Loucy (cell line): ENCODE data around the gene AGBL1.

Source experiments
- H2AFZ ChIP-seq: fragments of 200-600 bp; sonication (generic); 2 replicates; pipeline ENCODE4 v1.6.0; 2016; ENCODE audit warnings: antibody characterized with exemption, mild to moderate bottlenecking, low read length, moderate library complexity
- H3F3A ChIP-seq: fragments of 200-600 bp; 2 replicates; pipeline ENCODE4 v1.6.0; 2016; ENCODE audit warnings: antibody characterized with exemption, low read depth, mild to moderate bottlenecking
- H3K27me3 ChIP-seq: fragments of 200-600 bp; sonication (generic); 2 replicates; pipeline ENCODE4 v1.6.1; 2014; ENCODE audit warnings: low read length, mild to moderate bottlenecking; ENCODE audit not compliant: insufficient read depth, poor library complexity, severe bottlenecking
- H3K36me3 ChIP-seq: fragments of 200-600 bp; sonication (generic); 2 replicates; pipeline ENCODE4 v1.6.1; 2016; ENCODE audit warnings: low read length; ENCODE audit not compliant: insufficient read depth
- H3K4me1 ChIP-seq: fragments of 200-600 bp; sonication (generic); 2 replicates; pipeline ENCODE4 v1.5.1; 2014; ENCODE audit warnings: low read length, mild to moderate bottlenecking; ENCODE audit not compliant: insufficient read depth, poor library complexity, severe bottlenecking
- H3K4me2 ChIP-seq: fragments of 200-600 bp; sonication (generic); 2 replicates; pipeline ENCODE4 v1.6.0; 2014; ENCODE audit warnings: antibody characterized with exemption, low read length, low read depth, mild to moderate bottlenecking; ENCODE audit not compliant: poor library complexity, severe bottlenecking
- H3K4me3 ChIP-seq: fragments of 200-600 bp; sonication (generic); 2 replicates; pipeline ENCODE4 v1.5.1; 2014; ENCODE audit warnings: low read length, mild to moderate bottlenecking, mixed read lengths; ENCODE audit not compliant: poor library complexity, severe bottlenecking
- H3K79me2 ChIP-seq: fragments of 200-600 bp; sonication (generic); 2 replicates; pipeline ENCODE4 v1.6.1; 2014; ENCODE audit warnings: low read length; ENCODE audit not compliant: insufficient read depth
- H3K9ac ChIP-seq: fragments of 200-600 bp; sonication (generic); 2 replicates; pipeline ENCODE4 v1.6.0; 2014; ENCODE audit warnings: mild to moderate bottlenecking, low read depth, low read length, moderate library complexity; ENCODE audit not compliant: poor library complexity, severe bottlenecking
- H3K9me2 ChIP-seq: fragments of 200-600 bp; sonication (generic); replicated peaks from 2 replicates; pipeline ENCODE4 v1.6.1; 2016; ENCODE audit warnings: low read depth, low read length, mixed read lengths
- H3K9me3 ChIP-seq: fragments of 200-600 bp; sonication (generic); 2 replicates; pipeline ENCODE4 v1.6.1; 2014; ENCODE audit warnings: mild to moderate bottlenecking, antibody characterized with exemption, low read length, low read depth; ENCODE audit not compliant: insufficient read depth
- H4K20me1 ChIP-seq: fragments of 200-600 bp; sonication (generic); 2 replicates; pipeline ENCODE4 v1.6.0; 2014; ENCODE audit warnings: antibody characterized with exemption, low read length, mild to moderate bottlenecking; ENCODE audit not compliant: insufficient read depth, poor library complexity, severe bottlenecking
- EZH2phosphoT487 ChIP-seq: fragments of 200-600 bp; IDR thresholded peaks from 2 replicates; pipeline ENCODE4 v1.6.1; 2018; ENCODE audit warnings: antibody characterized with exemption, mild to moderate bottlenecking, moderate library complexity, borderline replicate concordance
- TF ChIP-seq, protein P1 (sequence below): fragments of 200-600 bp; sonication (generic); conservative IDR thresholded peaks from 2 replicates; pipeline ENCODE4 v1.5.1; 2014; ENCODE audit warnings: mild to moderate bottlenecking, antibody characterized with exemption, low read length

Gene AGBL1

DNA sequence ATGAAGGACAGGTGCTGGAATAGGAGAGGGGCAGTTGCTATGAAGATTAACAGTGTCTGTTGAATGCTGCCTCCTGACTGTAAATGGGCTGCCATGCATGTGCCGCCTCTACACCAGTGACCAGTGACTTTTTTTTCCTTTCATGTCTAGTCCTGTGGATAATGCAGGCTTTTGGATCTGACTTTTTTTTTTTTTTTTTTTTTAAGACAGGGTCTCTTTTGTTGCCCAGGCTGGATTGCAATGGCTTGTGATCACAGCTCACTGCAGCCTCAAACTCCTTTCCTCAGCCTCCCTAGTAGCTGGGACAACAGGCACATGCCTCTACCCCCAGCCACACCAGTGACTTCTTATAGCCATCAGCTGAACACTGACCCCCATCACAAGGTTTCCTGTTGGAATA, 41.2 kb upstream of the AGBL1 start:
- Histone ChIP-seq H4K20me1 (no peaks in the 10 kb centered on the region), H3K36me3 (no peaks in the 10 kb centered on the region), H2AFZ (no peak overlapping the region), H3K4me3 (no peak overlapping the region), H3F3A (no peaks in the 10 kb centered on the region), H3K4me2 (no peak overlapping the region), H3K9ac (no peak overlapping the region), H3K4me1 (no peaks in the 10 kb centered on the region), H3K27me3 (no peaks in the 10 kb centered on the region), H3K9me3 (no peaks in the 10 kb centered on the region), H3K79me2 (no peaks in the 10 kb centered on the region), H3K9me2 (no peaks in the 10 kb centered on the region)
- TF ChIP-seq, protein P1, sequence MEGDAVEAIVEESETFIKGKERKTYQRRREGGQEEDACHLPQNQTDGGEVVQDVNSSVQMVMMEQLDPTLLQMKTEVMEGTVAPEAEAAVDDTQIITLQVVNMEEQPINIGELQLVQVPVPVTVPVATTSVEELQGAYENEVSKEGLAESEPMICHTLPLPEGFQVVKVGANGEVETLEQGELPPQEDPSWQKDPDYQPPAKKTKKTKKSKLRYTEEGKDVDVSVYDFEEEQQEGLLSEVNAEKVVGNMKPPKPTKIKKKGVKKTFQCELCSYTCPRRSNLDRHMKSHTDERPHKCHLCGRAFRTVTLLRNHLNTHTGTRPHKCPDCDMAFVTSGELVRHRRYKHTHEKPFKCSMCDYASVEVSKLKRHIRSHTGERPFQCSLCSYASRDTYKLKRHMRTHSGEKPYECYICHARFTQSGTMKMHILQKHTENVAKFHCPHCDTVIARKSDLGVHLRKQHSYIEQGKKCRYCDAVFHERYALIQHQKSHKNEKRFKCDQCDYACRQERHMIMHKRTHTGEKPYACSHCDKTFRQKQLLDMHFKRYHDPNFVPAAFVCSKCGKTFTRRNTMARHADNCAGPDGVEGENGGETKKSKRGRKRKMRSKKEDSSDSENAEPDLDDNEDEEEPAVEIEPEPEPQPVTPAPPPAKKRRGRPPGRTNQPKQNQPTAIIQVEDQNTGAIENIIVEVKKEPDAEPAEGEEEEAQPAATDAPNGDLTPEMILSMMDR, result no peak
- no peak for TF ChIP-seq EZH2phosphoT487

DNA sequence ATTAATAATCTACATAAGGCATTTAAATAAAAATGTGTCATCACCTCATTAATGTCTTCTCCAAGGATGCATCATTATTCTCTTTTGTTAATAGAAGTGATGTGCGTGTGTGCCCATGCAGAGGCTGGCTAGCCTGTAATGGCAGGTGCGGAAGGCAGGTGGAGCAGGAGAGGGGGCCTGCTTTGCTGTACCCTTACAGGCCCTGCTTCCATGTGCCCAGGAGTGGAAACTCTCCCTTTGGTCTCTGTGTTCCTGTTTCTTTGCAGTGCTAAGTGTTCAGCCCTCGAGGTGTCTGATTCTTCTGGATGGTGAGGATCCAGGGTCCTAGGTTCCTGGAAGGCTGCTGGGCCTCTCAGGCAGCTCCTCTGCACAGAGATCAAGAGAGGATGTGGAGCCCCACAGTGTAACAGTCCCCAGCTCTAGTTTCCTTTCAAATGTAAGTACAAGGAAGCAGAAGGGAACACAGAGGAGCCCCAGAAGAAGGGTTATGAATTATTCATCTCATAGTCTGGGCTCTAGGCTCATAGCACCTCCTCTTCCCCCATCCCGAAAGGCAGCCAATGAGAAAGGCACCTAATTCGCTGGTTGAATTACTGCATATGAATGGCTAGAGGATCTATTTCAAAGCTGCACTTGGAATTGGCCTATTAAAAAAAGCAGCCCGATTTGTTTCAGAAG, 39.2 kb upstream of the AGBL1 start:
- H3K4me1 ChIP-seq, result no peaks in the 10 kb centered on the region
- H3K36me3 ChIP-seq, result no peaks in the 10 kb centered on the region
- H2AFZ ChIP-seq, result no peak overlapping the region
- H3K79me2 ChIP-seq, result no peaks in the 10 kb centered on the region
- H3K4me2 ChIP-seq, result no peak overlapping the region
- no peaks in the 10 kb centered on the region for H3K9me2 ChIP-seq
- no peaks in the 10 kb centered on the region for H3F3A ChIP-seq
- H3K9me3 ChIP-seq, result no peaks in the 10 kb centered on the region
- no peak overlapping the region for H3K9ac ChIP-seq
- no peak overlapping the region for H3K4me3 ChIP-seq
- no peaks in the 10 kb centered on the region for H4K20me1 ChIP-seq
- no peak for TF ChIP-seq EZH2phosphoT487
- TF ChIP-seq, protein P1, result no peak
- no peaks in the 10 kb centered on the region for H3K27me3 ChIP-seq

DNA sequence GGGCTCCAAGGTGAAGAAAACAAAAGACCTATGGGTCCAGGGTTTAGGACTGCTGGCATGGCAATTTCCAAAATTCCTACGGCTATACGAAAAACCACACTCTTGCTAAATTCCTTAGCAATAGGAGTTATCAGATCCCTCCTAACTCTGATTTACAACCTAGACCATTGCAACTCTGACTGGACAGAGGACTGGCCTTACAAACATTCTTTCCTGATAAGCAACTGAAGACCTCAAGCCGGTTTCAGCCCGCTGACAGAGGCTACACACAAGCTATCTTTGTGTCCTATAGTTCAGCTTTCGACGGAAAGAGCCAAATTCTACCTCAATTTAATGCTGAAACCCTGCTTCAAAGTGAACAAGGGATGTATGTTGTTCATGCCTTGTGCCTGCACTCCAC, 38.3 kb upstream of the AGBL1 start:
- Histone ChIP-seq H3K9ac (no peak overlapping the region), H3K36me3 (no peaks in the 10 kb centered on the region), H3K9me3 (no peaks in the 10 kb centered on the region), H4K20me1 (no peaks in the 10 kb centered on the region), H3K27me3 (no peaks in the 10 kb centered on the region), H3K9me2 (no peaks in the 10 kb centered on the region), H3K4me1 (no peaks in the 10 kb centered on the region), H3K79me2 (no peaks in the 10 kb centered on the region), H3K4me3 (no peak overlapping the region), H2AFZ (no peak overlapping the region), H3F3A (no peaks in the 10 kb centered on the region), H3K4me2 (no peak overlapping the region)
- TF ChIP-seq, protein P1, result no peak
- TF ChIP-seq EZH2phosphoT487, result no peak
